Omental fat pad (tissue), 4 donors: Measurements from ENCODE around the gene CAPN5. TPM values are rescaled to one million over a fixed set of nuclear protein-coding genes. Genes with fewer than 3 reads are reported as not detected.

Experiments
- ATAC-seq: fragments of 150-250 bp; one replicate; pipeline ENCODE4 v1.9.1; 2016; ENCODE audit warnings: mild to moderate bottlenecking, moderate library complexity; ENCODE audit not compliant: low FRiP score
- DNase-seq: peaks from one replicate; pipeline ENCODE4 v3.0.0-alpha.2; 2019; ENCODE audit warnings: low spot score
- CTCF ChIP-seq, 3 donors: fragments of 450-650 bp; IDR thresholded peaks; one replicate each; pipeline ENCODE4 v1.5.1; 2016 to 2017; ENCODE audit warnings: antibody characterized with exemption in 3 of 3, mild to moderate bottlenecking in 3 of 3, moderate library complexity in 2 of 3
- total RNA-seq, 4 donors: library from RNA; depleted of rRNA; stranded (reverse); fragments of >200 nt; gene quantifications; one replicate each; pipeline ENCODE4 v1.1.0, GENCODE V29; 2016

The CAPN5 gene
- total RNA-seq, 4 donors from 2014 or later: 3.3 to 8.5 (median 4.7) TPM

- TF ChIP-seq CTCF (IDR thresholded peaks at IDR 0.05): no peak
- ATAC-seq (no peak), DNase-seq (no peak)
Measured at GRCh38 chr11:77107950-77108349, 41.2 kb downstream of the CAPN5 start.

- ATAC-seq (no peak), DNase-seq (no peak)
- TF ChIP-seq CTCF (IDR thresholded peaks at IDR 0.05): no peak
Measured at GRCh38 chr11:77108436-77108835, 41.7 kb downstream of the CAPN5 start.

DNA sequence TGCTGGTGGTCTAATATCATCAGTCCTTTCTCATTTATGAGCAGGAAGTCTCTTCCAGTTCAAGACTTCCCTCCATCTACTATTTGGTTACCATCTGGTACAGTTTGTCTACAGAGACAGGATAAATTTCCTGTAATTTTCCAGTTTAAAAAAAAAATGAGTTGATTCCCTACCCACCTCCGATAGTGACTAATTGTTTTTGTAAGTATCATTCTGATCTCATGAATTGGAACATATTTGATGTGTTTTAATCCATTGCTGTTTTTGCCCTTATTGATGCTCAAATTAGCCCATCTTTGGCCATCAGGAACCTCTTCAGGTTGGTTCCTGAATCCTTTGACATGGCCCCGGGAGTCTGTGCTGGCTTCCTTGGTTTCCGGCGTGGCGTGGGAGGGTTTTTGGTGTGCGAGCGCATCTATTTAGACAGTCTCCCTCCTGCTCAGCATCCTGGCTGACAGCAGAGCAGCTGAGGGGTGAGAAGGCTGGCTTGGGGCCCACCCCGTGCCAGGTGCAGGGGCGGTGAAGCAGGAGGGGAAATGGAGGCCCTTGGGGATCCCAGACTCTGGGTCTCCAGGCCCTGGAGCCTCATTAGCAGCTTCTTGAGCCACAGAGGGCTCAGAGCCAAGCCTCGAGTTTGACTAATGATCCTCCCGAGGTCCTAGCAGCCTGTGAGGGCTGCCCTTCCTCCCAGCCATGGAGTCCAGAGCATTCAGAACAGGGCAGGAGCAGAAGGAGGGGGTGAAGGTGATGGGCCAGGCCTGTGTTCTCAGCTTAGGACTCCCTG, 42.7 kb downstream of the CAPN5 start:
- ATAC-seq: no peak
- no peak for TF ChIP-seq CTCF (IDR thresholded peaks at IDR 0.05)
- DNase-seq: no peak

DNA sequence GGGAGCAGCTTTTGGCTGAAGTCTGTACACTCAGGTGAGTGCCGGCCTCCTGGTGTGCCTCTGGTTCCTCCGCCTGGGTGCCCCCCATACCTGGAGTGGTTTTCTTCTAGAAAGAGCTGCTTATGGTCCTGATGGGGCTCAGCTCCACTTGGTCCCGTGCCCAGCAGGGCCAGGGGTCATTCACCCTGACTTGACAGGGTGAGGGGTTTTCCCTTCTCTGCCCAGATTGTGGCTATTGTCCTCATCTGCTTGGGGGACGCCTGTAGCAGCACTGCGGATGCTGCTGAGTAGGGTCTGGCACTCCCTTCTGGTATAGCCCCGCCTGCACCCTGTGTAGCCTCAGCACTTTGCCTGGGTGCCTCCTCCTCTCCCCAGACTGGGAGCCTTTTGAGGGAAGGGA, 44.1 kb downstream of the CAPN5 start:
- TF ChIP-seq CTCF (IDR thresholded peaks at IDR 0.05): no peak
- ATAC-seq (no peak), DNase-seq (no peak)

DNA sequence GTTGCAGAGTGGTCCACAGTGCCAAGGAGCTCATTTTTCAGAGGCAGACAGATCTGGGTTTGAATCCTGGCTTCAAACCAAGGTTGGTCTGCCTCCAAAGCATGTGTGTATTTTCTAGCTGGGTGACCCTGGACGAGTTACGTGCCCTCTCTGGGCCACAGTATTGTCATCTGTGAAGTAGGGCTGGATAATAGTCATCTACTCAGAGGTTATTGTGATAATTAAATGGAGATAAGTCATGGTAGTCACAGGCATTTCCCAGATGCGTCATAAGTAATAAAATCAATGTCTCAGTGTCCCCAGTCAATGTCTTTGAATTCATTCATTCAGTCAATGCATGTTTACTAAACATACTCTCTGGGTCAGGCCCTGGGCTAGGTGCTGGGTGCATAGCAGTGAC, 44.5 kb downstream of the CAPN5 start:
- ATAC-seq (no peak), DNase-seq (no peak)
- no peak for TF ChIP-seq CTCF (IDR thresholded peaks at IDR 0.05)

GRCh38 chr11:77111946-77112345, 45.2 kb downstream of the CAPN5 start:
- no peak for TF ChIP-seq CTCF (IDR thresholded peaks at IDR 0.05)
- DNase-seq (no peak), ATAC-seq (no peak)
